ENCODE data around the gene GPRC5C. TPM values are rescaled to one million over a fixed set of nuclear protein-coding genes. Genes with fewer than 3 reads are reported as not detected.

Gene GPRC5C
- total and polyA plus RNA-seq, 8 donors, result 47.3 to 107 (median 54.1) TPM

- H3K4me3 ChIP-seq, result peak overlapping the region in 1 of 2 donors; percentile 27
- DNase-seq (no peak), ATAC-seq (no peak)
- TF ChIP-seq CTCF (IDR thresholded peaks at IDR 0.05), result no peak
- intact Hi-C loops (cut with DNase I), result no loop called here
- H3K27me3 ChIP-seq, result no peaks in the 10 kb centered on the region
- peaks cover 23 to 52% of the 10 kb centered on the region in 2 donors for H3K4me1 ChIP-seq
- H3K36me3 ChIP-seq, result peaks cover 0 to 15% of the 10 kb centered on the region in 2 donors
- H3K9me3 ChIP-seq, result peaks cover 0 to 6% of the 10 kb centered on the region in 2 donors
- peak overlapping the region; percentile 78 to 87 for H3K27ac ChIP-seq
These were observed 11.8 kb downstream of the GPRC5C start for GRCh38 chr17:74443516-74444296.

DNA sequence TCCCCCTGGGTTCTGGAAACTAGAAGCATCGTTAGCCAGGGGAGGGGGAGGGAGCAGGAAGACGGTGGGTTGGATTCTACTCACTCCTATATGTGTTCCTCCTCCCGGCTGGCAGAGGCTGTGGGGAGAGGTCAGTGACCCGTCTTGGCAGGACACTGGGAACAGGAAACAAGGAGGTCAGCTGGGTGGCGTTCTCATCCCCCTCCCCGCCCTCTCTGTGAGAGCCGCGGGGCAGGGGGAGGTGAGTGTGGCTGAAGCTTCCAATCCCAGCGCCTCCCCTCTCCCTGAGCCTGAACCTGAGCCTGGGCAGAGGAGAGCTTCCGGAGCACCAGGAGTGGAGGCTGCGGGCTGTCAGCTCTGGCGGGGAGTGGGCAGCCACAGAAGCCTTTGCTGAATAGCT is 12.5 kb downstream of the GPRC5C start:
- DNase-seq (peak in 2 of 4 donors; percentile 68 to 80), ATAC-seq (no peak)
- no peak for TF ChIP-seq CTCF (IDR thresholded peaks at IDR 0.05)
- intact Hi-C loops (cut with DNase I), result no loop called here
- H3K36me3 ChIP-seq, result peaks cover 0 to 15% of the 10 kb centered on the region in 2 donors
- H3K4me1 ChIP-seq, result peaks cover 23 to 52% of the 10 kb centered on the region in 2 donors
- no peaks in the 10 kb centered on the region for H3K9me3 ChIP-seq
- no peak overlapping the region for H3K27ac ChIP-seq
- no peaks in the 10 kb centered on the region for H3K27me3 ChIP-seq
- H3K4me3 ChIP-seq, result no peak overlapping the region

DNA sequence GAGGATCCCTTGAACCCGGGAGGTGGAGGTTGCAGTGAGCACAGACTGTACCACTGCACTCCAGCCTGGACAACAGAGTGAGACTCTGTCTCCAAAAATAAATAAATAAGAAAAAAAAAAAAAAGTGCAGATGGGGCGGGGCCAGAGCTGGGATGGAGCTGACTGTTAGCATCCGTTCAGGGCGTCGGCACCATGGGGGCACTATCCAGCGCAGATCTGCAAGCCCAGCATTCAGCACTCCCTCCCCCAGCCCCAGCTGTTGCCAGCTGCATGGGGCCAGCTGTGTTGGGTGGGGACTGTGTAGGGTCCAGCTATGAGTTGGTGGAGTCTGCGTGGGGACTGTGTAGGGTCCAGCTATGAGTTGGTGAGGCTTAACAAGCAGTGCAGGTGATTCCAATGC is 13.3 kb downstream of the GPRC5C start:
- Histone ChIP-seq H3K27ac (no peak overlapping the region), H3K9me3 (no peaks in the 10 kb centered on the region), H3K36me3 (peaks cover 0 to 15% of the 10 kb centered on the region in 2 donors), H3K4me1 (peaks cover 23 to 52% of the 10 kb centered on the region in 2 donors), H3K4me3 (no peak overlapping the region), H3K27me3 (no peaks in the 10 kb centered on the region)
- TF ChIP-seq CTCF (IDR thresholded peaks at IDR 0.05), result no peak
- intact Hi-C loops (cut with DNase I), result no loop called here
- no peak for ATAC-seq
- DNase-seq, result peak in 1 of 4 donors; percentile 41

DNA sequence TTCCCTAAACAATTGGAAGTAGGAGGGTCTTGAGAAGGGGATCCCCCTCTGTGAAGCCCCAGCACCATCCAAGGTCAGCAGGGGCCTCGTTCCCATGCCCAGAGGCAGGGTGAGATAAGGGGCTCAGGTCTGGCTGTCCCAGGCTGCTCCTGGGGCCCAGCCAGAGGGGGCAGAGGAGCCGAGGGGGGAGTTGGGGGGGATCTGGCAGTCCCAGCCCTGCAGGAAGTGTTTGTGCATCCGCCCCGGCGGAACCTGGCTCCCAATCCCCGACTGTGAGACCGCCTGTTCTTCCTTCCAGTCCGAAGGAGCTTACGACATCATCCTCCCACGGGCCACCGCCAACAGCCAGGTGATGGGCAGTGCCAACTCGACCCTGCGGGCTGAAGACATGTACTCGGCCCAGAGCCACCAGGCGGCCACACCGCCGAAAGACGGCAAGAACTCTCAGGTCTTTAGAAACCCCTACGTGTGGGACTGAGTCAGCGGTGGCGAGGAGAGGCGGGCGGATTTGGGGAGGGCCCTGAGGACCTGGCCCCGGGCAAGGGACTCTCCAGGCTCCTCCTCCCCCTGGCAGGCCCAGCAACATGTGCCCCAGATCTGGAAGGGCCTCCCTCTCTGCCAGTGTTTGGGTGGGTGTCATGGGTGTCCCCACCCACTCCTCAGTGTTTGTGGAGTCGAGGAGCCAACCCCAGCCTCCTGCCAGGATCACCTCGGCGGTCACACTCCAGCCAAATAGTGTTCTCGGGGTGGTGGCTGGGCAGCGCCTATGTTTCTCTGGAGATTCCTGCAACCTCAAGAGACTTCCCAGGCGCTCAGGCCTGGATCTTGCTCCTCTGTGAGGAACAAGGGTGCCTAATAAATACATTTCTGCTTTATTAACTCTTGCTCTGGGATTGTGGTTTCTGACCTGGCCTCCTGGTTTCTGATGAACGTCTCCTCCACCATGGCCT is 14.9 kb downstream of the GPRC5C start:
- TF ChIP-seq CTCF (IDR thresholded peaks at IDR 0.05), result no peak
- no peak for ATAC-seq
- H3K4me3 ChIP-seq, result no peak overlapping the region
- H3K27me3 ChIP-seq, result no peaks in the 10 kb centered on the region
- no peaks in the 10 kb centered on the region for H3K9me3 ChIP-seq
- intact Hi-C loops (cut with DNase I), result no loop called here
- DNase-seq, result peak in 1 of 4 donors; percentile 82
- peaks cover 0 to 6% of the 10 kb centered on the region in 2 donors for H3K36me3 ChIP-seq
- peak overlapping the region in 1 of 2 donors; percentile 25 for H3K27ac ChIP-seq
- peaks cover 23 to 52% of the 10 kb centered on the region in 2 donors for H3K4me1 ChIP-seq
